AG08395 (cell line): ENCODE measurements around the gene FAHD2A.
A peak's percentile ranks its signal among the peaks of the same experiment; 100 is the strongest.
"Not testable (repeated sequence)": the region's sequence is repeated elsewhere in the genome, so short reads cannot be mapped to it uniquely, and the experiment has no call there.

Source experiments
- DNase-seq: peaks from one replicate; pipeline ENCODE4 v3.0.0; 2012; ENCODE audit warnings: mixed read lengths, low spot score

Gene FAHD2A

GRCh38 chr2:95390881-95391321 is 11.6 kb upstream of the FAHD2A start:
- DNase-seq, result no peak

DNA sequence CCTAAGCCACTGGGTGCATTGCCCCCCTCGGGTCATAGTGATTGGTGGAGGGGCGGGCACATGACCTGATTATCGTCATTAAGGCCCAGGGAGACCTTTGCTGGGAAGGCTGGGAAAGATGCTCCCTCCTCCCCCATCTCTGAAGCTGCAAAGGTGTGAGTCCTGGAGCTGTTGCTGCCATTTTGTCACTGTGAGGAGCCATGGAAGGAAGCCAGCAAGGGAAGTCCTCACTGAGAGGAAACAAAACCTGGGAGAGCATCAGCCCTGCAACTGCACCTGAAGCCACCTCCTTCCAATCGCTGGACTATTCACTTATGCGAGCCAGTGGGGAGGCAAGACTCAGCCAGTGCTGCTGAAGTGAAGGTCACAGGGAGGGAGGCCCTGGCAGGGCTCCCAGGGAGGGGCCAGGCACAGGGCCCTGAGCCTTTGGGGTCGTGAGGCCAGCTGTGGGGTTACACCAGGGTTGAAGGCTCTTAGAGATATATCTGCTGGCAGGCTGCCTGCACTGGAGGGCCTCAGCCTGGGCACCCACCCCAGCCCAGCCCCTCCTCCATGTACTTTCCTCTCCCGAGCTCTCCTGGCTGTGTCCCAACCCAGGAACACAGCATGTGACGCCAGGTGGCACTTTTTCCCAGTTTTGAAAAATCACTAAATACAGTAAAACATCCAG is 10.7 kb upstream of the FAHD2A start:
- no peak for DNase-seq

DNA sequence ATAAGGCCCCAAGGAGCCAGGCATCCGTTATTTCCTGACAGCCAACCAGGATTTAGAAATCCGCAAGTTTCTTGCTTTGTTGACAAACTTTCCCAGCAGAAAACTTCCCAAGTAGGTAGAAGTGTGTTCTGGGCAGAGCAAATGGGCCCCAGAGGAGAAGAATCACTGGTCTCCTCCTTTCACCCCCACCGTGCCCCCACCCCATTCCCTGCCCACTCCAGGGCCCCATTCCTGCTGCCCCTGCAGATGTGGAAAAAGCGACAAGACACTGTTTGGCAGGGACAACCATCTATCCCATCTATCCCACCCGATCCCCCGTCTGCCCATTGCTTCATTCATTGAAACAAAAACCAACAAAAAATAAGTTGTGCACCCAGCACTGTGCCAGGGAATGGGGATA is 10.2 kb upstream of the FAHD2A start:
- no peak for DNase-seq

DNA sequence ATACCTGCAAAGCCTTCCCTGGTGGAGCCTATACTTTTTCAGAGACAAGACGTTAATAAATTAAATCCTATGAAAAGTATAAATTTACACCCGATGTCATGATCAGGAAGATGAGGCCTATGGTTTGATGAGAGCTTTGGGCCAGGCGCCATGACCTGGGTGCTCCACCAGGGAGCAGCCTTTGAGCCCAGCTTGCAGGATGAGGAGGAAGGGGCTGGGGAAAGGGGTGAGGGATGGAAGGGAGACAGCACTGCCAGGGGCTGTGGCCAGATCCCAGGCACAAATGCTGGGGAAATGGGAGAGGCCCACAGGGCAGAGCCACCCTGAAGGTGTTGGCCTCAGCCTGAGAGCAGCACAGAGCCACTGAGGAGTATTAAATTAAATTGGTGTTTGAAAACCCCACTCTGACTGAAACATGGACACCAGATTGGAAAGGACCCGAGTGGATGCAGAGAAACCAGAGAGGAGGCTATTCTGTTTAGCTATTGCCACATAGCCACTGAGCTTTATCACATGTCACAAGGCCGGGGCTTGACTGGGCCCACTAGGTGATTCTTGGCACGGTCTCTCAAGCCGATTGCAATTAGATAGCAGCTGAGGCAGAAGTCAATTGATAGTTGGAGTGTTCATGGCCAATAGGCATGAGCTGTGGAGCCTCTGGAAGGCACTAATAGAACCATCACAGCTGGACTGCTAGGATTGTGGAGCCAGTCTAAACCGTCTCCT is 9.6 kb upstream of the FAHD2A start:
- DNase-seq, result no peak

GRCh38 chr2:95393901-95394300 is 8.6 kb upstream of the FAHD2A start:
- no peak for DNase-seq

DNA sequence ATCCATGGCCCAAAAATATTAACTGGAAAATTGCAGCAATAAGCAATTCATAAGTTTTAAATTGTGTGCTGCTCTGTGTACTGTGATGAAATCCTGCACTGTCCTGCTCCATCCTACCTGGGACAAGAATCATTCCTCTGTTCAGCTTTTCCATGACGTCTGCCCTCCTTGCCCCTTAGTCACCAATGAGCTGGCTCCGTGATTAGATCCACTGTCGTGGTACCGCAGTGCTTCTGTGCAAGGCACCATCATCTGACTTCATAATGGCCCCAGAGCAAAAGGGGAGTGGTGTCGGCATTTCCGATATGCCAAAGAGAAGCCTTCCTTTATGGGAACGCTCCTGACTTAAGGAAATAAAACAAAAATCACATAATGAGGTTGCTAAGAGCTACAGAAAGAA is 3.4 kb upstream of the FAHD2A start:
- DNase-seq, result no peak

GRCh38 chr2:95401480-95401879 is 1.0 kb upstream of the FAHD2A start:
- no peak for DNase-seq

DNA sequence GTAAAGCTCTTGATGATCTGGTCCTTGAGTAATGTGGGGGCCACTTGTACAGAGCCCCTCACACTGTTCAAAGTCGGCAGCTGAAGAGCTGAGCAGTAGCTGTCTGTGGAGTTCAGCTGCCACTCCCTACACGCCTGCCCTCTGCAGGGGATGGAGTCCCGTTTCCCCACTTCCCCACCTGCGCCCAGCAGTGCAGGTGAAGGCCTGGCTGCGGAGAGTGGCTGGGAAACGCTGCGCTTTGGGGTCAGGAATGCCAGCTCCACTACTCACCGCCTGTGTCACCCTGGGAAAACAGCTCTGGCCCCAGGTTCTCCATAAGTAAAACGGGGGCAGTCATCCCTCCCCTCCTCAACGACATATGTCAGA is 521 bp upstream of the FAHD2A start:
- DNase-seq, result not testable (repeated sequence)

GRCh38 chr2:95403204-95403721 is 755 bp downstream of the FAHD2A start:
- peak; percentile 18 for DNase-seq

GRCh38 chr2:95403824-95404223 is 1.3 kb downstream of the FAHD2A start:
- DNase-seq, result not testable (repeated sequence)

DNA sequence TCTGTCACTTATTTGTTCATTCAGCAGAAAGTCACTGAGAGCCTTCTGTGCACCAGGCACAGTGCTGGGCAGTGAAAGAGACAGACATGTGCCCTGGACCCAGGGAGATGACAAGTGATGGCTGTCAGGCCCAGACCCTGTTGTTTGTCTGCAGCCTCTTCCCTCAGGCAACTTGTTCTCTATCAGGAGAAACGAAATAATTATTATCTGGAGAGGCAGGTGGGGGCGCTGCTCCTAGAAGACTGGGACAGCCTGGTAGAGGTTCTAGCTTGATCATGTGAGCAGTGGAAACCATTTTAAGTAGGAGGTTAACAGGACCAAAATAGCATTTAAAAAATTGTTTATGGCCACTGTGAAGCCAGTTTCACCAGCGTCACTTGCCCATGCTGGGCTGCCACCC is 2.2 kb downstream of the FAHD2A start:
- DNase-seq, result not testable (repeated sequence)

- DNase-seq, result peak; percentile 61
Observed at GRCh38 chr2:95411239-95411638, 8.7 kb downstream of the FAHD2A start.

- peak; percentile 69 for DNase-seq
Observed at GRCh38 chr2:95414015-95414594, 11.6 kb downstream of the FAHD2A start.

DNA sequence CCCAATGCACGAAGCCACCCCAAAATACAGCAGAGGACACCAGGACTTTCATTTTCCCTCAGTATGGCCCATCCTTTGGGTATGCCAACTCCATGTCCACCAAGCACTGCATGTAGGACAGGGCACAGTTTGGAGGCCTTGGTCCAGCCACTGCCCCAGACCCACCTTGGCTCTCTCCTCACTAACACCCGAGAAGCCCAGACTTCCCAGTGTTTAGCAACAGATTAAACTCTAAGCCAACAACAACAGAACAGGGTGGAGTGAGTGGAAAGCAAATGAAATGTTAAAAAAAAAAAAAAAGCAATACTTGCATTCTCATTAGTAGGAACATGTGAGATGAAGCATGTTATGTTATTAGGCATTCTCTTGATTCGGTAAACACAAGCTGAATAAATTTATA is 12.6 kb downstream of the FAHD2A start:
- DNase-seq, result not testable (repeated sequence)

DNA sequence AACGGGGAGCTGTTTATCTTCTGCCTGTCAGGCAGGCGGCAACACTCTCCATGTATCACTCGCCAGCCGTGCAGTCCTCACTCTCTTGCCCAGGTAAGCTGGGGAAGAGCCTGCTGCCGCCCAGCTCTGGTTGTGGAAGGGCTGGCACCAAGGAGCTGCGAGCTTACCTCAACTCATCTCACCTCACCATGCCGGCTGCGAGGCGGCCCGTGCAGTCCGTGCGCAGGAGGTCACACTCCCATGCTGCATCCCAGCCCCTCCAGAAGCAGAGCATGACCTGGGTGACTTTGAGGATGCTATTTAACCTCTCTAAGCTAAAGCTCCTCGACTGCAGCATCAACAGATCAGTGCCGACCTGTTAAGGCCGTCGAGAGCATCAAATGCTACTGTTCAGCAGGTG is 13.1 kb downstream of the FAHD2A start:
- not testable (repeated sequence) for DNase-seq

DNA sequence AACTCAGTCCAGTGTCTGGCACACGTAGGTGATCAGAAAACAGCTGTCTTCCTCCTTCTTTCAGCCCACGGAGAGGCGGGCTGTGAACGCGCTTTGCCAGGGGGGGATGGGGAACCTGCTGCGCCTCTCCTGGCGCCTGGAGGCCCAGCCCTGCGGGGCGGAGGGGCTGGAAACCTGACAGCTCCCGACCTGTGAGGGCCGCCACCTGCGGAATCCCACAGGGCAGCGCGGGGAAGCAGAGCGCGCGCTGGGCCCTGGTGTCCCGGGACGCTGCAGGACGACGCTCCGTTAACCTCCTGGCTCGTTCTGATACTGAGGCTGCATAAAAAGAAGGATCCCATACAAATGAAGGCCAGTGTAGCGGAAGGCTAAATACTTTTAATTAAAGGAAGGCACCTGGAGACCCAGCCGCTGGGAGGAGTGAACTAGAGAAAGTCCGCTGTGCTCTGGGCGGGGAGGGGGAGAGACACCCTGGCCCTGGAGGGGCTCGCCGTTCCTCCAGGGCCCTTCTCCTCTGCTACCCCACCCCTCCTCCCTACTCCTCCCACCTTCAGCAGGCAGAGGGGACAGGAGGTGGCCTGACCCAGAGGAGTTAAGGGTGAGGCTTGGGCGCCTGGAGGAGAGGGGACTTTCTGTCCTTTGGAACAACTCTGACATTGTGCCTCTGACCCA is 24.8 kb downstream of the FAHD2A start:
- not testable (repeated sequence) for DNase-seq

DNA sequence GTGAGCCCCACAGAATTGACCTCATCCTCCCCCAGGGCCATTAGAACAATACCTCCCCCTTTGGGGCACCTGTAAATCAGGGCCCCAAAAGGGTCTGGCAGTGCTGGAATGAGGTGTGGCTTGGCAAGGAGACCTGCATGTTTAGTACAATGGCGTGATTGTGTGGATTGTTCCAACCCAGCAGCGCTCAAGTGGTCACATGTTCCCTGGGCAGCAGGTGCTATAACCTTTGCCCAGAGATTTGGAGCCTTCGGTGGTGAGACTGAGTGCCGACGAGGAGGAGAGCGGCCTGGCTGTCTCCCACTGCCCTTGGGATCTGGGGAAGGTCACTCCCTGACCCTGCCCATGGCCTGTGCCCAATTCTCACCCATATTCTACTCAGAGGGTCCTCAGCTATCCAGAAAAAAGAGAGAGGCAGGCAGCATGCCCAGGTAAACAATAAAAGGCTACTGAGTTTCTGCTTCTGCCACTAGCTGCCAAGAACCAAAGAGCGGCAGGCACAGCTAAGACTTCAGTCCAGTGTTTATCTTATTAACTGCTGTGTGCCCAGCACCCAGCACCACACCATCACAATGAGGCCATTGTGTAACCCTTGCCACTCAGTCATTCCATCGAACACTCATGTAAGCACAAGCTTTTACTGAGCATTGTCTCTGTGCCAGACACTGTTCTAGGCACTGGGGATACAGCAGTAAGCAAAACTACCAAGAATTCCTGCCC is 27.4 kb downstream of the FAHD2A start:
- not testable (repeated sequence) for DNase-seq

- DNase-seq, result not testable (repeated sequence)
Observed at GRCh38 chr2:95433373-95433772, 30.9 kb downstream of the FAHD2A start.

DNA sequence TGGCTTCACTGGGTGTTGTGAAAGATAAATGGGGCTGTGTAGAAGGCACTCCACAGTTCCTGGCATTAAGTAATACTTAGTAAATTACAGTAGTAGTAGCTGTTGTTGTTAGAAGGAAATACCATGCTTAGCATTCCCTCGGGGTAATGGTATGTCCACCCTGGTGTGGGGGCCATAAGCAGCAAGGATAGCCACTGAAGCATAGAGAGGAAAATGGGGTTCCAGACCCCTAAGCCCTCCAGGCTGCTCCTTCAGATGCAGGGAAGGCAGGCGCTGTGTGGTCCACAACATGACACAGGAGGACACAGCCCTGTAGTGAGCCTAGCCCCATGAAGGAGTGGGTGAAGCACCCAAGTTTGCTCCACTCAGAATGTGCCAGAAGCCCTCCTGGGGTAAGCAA is 31.5 kb downstream of the FAHD2A start:
- DNase-seq, result not testable (repeated sequence)

GRCh38 chr2:95434507-95435076 is 32.1 kb downstream of the FAHD2A start:
- not testable (repeated sequence) for DNase-seq

DNA sequence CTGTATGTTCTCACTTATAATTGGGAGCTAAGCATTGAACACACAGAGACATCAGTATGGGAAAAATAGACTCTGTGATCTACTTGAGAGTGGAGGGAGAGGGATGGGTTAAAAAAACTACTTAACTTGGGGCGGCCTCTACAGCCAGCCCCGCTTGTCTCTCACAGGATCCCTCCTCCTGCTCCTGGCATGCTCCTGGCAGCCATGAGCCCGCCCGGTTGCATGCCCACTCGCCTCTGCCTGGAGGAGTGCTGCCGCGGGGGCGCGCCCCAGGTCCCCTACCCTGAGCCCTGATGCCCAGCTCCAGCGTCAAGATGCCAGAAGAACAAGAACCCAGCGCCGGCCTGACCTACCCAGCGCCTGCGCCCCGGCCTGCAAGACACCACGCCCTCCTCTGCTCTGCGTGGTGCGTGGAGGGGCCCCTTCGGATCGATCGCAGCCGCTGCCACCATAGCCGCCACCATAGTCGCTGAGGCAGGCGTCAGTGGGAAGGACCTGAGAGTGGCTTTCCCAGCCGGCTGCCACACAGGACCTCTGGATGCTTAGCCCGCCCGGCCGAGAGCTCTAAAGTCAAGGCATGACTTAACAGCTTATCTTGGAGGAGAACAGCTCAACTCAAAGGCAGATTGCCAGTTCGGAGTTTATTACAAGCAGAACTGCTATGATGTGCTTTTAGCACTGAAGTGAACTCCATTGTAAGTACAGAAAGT is 32.8 kb downstream of the FAHD2A start:
- not testable (repeated sequence) for DNase-seq
